Measurements from ENCODE around the gene PKD2L2.
"Not testable (repeated sequence)": the region's sequence is repeated elsewhere in the genome, so short reads cannot be mapped to it uniquely, and the experiment has no call there.

Gene PKD2L2

DNA sequence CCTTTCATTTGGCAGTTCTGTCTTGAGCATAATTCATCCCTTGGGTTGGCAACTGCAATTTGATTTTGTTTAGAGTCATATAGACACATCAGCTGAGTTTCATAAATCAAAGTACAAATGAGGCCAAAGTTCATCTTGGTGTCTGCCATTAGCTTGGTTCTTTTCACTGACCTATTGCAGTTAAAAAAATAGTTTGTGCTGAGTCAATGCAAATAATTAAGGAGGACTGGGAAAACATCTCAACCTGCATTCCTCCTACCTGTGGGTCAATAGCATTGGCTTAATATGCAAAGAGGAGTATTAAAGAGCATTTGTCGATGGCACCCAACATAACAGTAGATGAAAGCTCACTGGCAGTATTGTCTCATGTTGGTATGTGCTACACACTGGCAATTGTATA is 1.6 kb downstream of the PKD2L2 start:
- no peak for DNase-seq

GRCh38 chr5:137891849-137892248 is 2.6 kb downstream of the PKD2L2 start:
- no peak for DNase-seq

- no peak for DNase-seq
Observed at GRCh38 chr5:137894586-137894985, 5.3 kb downstream of the PKD2L2 start.

GRCh38 chr5:137896560-137896959 is 7.3 kb downstream of the PKD2L2 start:
- DNase-seq = no peak

DNA sequence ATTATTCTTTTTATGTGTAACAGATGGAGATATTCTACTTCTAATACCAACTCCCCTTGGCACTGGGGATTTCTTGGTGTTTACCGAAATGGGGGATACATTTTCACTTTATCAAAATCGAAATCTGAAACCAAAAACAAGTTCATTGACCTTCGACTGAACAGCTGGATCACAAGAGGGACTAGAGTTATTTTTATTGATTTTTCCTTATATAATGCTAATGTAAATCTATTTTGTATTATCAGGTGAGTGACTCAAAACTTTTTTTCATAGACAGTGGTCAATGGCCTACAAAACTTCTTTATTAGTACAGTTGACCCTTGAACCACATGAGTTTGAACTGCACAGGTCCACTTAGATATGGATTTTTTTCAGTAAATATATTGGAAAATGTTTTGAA is 10.2 kb downstream of the PKD2L2 start:
- DNase-seq = no peak

DNA sequence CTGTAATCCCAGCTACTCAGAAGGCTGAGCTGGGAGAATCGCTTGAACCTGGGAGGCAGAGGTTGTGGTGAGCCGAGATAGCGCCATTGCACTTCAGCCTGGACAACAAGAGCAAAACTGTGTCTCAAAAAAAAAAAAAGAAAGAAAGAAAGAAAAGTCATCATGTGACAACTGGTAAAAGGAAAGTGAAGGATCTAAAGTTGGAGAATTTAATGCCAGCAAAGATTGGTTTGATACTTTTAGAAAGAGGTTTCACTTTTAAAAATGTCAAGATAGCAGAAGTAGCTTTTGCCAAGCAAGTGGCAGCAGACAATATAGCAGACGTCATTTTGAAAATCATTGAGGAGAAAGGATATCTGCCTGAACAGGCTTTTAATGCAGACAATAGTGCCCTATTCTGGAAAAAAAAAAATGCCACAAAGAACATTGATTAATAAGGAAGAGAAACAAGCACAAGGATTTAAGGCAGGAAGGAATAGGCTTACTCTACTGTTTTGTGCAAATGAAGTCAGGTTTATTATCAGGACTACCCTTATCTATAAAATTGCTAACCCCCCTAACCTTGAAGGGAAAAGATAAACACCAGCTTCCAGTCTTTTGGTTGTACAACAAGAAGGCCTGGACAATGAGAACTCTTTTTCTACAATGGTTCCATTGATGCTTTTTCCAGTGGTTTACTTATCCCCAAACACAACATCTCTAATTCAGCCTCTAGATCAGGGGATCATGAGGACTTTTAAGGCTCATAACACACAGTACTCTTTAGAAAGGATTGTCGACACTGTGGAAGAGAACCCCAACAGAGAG is 12.0 kb downstream of the PKD2L2 start:
- no peak for DNase-seq

GRCh38 chr5:137902408-137903133 is 13.3 kb downstream of the PKD2L2 start:
- DNase-seq = no peak

- no peak for DNase-seq
Observed at GRCh38 chr5:137914758-137915157, 25.5 kb downstream of the PKD2L2 start.

- DNase-seq = no peak
Observed at GRCh38 chr5:137916923-137917322, 27.7 kb downstream of the PKD2L2 start.

DNA sequence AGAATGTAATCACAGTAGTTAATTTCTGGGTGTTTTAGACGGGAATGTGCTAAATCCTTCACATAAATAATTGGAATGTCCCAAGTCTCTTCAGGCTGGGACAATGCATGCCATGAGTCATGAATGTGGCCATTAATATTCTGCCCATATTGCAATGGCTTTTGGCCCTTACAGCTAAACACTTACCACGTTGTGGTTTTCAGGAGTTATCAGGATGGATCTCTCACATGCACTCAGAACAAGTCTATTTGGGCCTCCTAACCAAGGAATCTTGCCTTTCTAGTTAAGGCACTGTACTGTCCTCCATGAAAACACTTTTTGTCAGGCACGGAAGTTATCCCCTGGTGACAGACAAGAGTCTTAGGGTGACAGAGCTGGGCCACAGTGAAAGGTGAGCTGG is 32.7 kb downstream of the PKD2L2 start:
- DNase-seq = no peak

DNA sequence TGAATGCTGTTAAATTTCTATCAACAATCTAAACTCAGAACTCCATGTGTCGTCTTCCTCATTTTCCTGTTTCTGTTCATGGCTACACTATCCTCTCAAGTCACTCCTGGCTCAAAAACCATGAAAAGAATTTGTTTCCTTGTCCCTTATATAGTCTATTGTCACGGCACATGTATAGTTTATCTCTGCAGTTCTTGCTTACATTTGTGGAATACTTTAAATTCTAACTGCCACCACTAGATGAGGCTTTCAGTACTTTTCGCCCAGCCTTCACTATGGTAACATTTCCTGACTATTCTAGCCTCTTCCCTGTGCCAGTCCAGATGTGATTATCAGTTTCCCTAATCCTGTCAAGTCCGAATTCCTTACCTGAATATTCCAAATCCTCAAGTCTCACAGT is 34.6 kb downstream of the PKD2L2 start:
- no peak for DNase-seq

GRCh38 chr5:137932800-137933199 is 43.5 kb downstream of the PKD2L2 start:
- no peak for DNase-seq

- no peak for DNase-seq
Observed at GRCh38 chr5:137933491-137933911, 44.2 kb downstream of the PKD2L2 start.

DNA sequence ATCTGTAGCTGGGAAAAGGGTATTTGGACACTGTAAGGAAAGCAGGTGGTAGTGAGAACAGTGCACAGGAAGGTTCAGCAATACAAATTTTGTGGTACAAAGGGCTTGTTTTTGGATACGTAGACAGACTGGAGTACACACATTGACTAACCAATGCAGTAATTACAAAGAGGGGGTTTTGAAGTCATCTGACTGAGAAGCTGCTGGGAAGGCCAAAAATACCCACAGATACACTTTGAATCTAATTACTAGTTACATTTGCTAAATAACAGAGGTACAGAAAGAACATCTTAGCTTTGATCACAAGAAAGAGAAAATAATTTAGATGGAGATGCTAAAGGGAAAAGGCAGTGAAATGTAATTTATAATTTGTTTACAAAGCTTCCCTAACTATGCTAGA is 45.9 kb downstream of the PKD2L2 start:
- DNase-seq = no peak

DNA sequence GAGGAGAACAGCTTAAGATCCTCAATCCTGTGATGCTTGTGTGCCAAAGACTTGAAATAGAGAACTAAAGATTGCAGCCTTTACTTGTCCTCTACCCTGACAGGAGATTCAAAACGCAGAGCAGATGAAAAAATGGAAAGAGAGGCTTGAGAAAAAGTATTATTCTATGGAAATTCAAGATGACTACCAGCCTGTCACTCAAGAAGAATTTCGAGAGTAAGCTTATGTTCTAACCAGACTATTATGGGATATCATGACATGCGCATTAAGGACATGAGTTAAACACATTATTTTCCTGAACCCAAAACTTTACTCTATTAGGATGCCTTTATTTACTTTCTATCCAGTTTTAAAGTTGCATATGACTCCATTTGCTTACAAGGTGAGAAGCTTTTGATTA is 46.4 kb downstream of the PKD2L2 start:
- no peak for DNase-seq

- DNase-seq = no peak
Observed at GRCh38 chr5:137937994-137938750, 48.9 kb downstream of the PKD2L2 start.

GRCh38 chr5:137938751-137939143 is 49.5 kb downstream of the PKD2L2 start:
- no peak for DNase-seq

GRCh38 chr5:137939331-137939730 is 50.1 kb downstream of the PKD2L2 start:
- no peak for DNase-seq

DNA sequence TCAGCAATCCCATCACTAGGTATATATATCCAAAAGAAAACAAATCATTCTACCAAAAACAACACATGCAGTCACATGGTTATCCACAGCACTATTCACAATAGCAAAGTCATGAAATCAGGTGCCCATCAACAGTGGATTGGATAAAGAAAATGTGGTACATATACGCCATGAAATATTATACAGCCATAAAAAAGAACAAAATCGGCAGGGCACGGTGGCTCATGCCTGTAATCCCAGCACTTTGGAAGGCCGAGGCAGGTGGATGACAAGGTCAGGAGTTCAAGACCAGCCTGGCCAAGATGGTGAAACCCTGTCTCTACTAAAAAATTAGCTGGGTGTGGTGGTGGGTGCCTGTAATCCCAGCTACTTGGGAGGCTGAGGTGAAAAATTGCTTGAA is 55.0 kb downstream of the PKD2L2 start:
- DNase-seq = not testable (repeated sequence)

GRCh38 chr5:137945825-137946224 is 56.6 kb downstream of the PKD2L2 start:
- no peak for DNase-seq

GRCh38 chr5:137954131-137954879 is 65.0 kb downstream of the PKD2L2 start:
- DNase-seq = no peak

- DNase-seq = no peak
Observed at GRCh38 chr5:137957948-137958347, 68.7 kb downstream of the PKD2L2 start.

DNA sequence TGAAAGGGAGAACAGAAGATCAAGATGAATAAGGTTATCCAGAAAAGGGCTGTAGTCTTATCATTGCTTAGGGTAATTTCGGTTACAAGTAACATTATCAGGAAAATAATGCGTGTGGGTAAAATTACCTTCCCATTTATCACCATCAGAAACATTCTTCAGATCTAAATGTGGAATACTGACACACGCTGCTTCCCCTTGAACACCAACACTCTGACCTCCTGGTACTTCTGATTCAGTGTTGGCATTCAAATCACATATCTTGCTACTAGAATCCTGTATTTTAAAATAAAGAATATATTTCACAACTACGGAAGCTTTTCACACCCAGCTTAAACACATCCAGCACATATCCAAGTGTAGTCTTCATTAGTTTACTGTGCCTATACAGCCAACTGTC is 70.2 kb downstream of the PKD2L2 start:
- no peak for DNase-seq

All from stimulated activated naive CD4-positive, alpha-beta T cell treated with Interleukin-2 at 50 U/mL for 16 hours (primary cell).